HepG2 (cell line): Measurements from ENCODE around the gene PTGES3.

Experiments
- ATF2 ChIP-seq: sonication (generic); formaldehyde crosslinking; IDR thresholded peaks from 2 replicates; pipeline ENCODE4 v1.4.0; 2020; ENCODE audit warnings: missing genetic modification reagents
- BHLHE40 ChIP-seq: IDR thresholded peaks from 2 replicates; pipeline ENCODE4 v1.6.1; 2011; ENCODE audit warnings: low read length, improper control_type of control experiment
- BRCA1 ChIP-seq: sonication (generic); formaldehyde crosslinking; IDR thresholded peaks from 2 replicates; pipeline ENCODE4 v1.4.0; 2020; ENCODE audit warnings: missing genetic modification reagents
- BRD4 ChIP-seq: sonication (generic); formaldehyde crosslinking; IDR thresholded peaks from 2 replicates; pipeline ENCODE4 v1.4.0; 2020; ENCODE audit warnings: missing genetic modification reagents
- CTCF ChIP-seq: sonication (generic); formaldehyde crosslinking; IDR thresholded peaks from 2 replicates; pipeline ENCODE4 v1.5.0; 2020; ENCODE audit warnings: mild to moderate bottlenecking, missing genetic modification reagents, moderate library complexity
- DPF2 ChIP-seq: sonication (generic); formaldehyde crosslinking; IDR thresholded peaks from 2 replicates; pipeline ENCODE4 v1.4.0; 2020; ENCODE audit warnings: mild to moderate bottlenecking, low read depth, missing genetic modification reagents, borderline replicate concordance
- EZH2 ChIP-seq: conservative IDR thresholded peaks from 2 replicates; pipeline ENCODE4 v1.6.1; 2012; ENCODE audit warnings: mild to moderate bottlenecking, low read depth, low read length, moderate library complexity
- FOXM1 ChIP-seq: sonication (generic); formaldehyde crosslinking; IDR thresholded peaks from 2 replicates; pipeline ENCODE4 v1.5.0; 2020; ENCODE audit warnings: missing genetic modification reagents
- RAD21 ChIP-seq: fragments of 450-650 bp; formaldehyde crosslinking; IDR thresholded peaks from 2 replicates; pipeline ENCODE4 v1.5.0; 2020; ENCODE audit warnings: mild to moderate bottlenecking
- SRF ChIP-seq: IDR thresholded peaks from 2 replicates; pipeline ENCODE4 v1.6.1; 2011; ENCODE audit warnings: mild to moderate bottlenecking, low read depth, low read length, moderate library complexity
- TAF1 ChIP-seq: sonication (generic); formaldehyde crosslinking; IDR thresholded peaks from 2 replicates; pipeline ENCODE4 v1.4.0; 2020; ENCODE audit warnings: missing genetic modification reagents
- TCF7L2 ChIP-seq: IDR thresholded peaks from 2 replicates; pipeline ENCODE4 v1.6.1; 2011; ENCODE audit warnings: mild to moderate bottlenecking, low read depth, low read length, moderate library complexity
- TF ChIP-seq, protein P1 (sequence below): sonication (generic); formaldehyde crosslinking; IDR thresholded peaks from 2 replicates; pipeline ENCODE4 v1.4.0; 2020; ENCODE audit warnings: mild to moderate bottlenecking, missing genetic modification reagents

- TF ChIP-seq BRCA1 (CRISPR knock-in tag) (no peak), CTCF (no peak), BHLHE40 (no peak), RAD21 (no peak), FOXM1 (CRISPR knock-in tag) (no peak), BRD4 (CRISPR knock-in tag) (no peak), ATF2 (CRISPR knock-in tag) (no peak), DPF2 (CRISPR knock-in tag) (no peak), EZH2 (no peak), TCF7L2 (no peak), TAF1 (CRISPR knock-in tag) (no peak), SRF (no peak)
- TF ChIP-seq, protein P1, sequence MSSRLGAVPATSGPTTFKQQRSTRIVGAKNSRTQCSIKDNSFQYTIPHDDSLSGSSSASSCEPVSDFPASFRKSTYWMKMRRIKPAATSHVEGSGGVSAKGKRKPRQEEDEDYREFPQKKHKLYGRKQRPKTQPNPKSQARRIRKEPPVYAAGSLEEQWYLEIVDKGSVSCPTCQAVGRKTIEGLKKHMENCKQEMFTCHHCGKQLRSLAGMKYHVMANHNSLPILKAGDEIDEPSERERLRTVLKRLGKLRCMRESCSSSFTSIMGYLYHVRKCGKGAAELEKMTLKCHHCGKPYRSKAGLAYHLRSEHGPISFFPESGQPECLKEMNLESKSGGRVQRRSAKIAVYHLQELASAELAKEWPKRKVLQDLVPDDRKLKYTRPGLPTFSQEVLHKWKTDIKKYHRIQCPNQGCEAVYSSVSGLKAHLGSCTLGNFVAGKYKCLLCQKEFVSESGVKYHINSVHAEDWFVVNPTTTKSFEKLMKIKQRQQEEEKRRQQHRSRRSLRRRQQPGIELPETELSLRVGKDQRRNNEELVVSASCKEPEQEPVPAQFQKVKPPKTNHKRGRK (CRISPR knock-in tag), result no peak
These were observed 46.9 kb downstream of the PTGES3 start for GRCh38 chr12:56641219-56641618.
